Measurements from ENCODE around the gene BCL7B. TPM values are rescaled to one million over a fixed set of nuclear protein-coding genes. Genes with fewer than 3 reads are reported as not detected.
"Not testable (repeated sequence)": the region's sequence is repeated elsewhere in the genome, so short reads cannot be mapped to it uniquely, and the experiment has no call there.

Gene BCL7B
- total RNA-seq, 1 experiment from 2014 or later, result 37.4 TPM

- no peak for DNase-seq (ENCODE audit: low spot score)
Measured at GRCh38 chr7:73496626-73497025, 60.9 kb downstream of the BCL7B start.

GRCh38 chr7:73495507-73495906, 62.0 kb downstream of the BCL7B start:
- not testable (repeated sequence) for DNase-seq (ENCODE audit: low spot score)

- no peak for DNase-seq (ENCODE audit: low spot score)
Measured at GRCh38 chr7:73489976-73490375, 67.5 kb downstream of the BCL7B start.

GRCh38 chr7:73487486-73487885, 70.0 kb downstream of the BCL7B start:
- no peak for DNase-seq (ENCODE audit: low spot score)

Other genes starting within 250 kb of the BCL7B start
- 19.9 and 34.0 TPM in 2 replicates for gene NSUN5, start 248.9 kb downstream of the BCL7B start, total RNA-seq (2014; rRNA removed; shearing (Covaris generic))
- gene TRIM50, start 229.6 kb downstream of the BCL7B start, total RNA-seq (2014; rRNA removed; shearing (Covaris generic)), result not detected in 2 replicates
- gene FKBP6, start 229.5 kb downstream of the BCL7B start, total RNA-seq (2014; rRNA removed; shearing (Covaris generic)), result not detected in 2 replicates
- 0.06 and 0.08 TPM in 2 replicates for gene FZD9, start 123.9 kb downstream of the BCL7B start, total RNA-seq (2014; rRNA removed; shearing (Covaris generic))
- 68.6 and 74.8 TPM in 2 replicates for gene BAZ1B, start 35.4 kb downstream of the BCL7B start, total RNA-seq (2014; rRNA removed; shearing (Covaris generic))
- 57.0 and 68.6 TPM in 2 replicates for gene TBL2, start 20.9 kb upstream of the BCL7B start, total RNA-seq (2014; rRNA removed; shearing (Covaris generic))
- not detected in 2 replicates for gene MLXIPL, start 66.8 kb upstream of the BCL7B start, total RNA-seq (2014; rRNA removed; shearing (Covaris generic))
- 3.7 and 6.3 TPM in 2 replicates for gene VPS37D, start 110.1 kb upstream of the BCL7B start, total RNA-seq (2014; rRNA removed; shearing (Covaris generic))
- 2.0 and 2.7 TPM in 2 replicates for gene DNAJC30, start 125.8 kb upstream of the BCL7B start, total RNA-seq (2014; rRNA removed; shearing (Covaris generic))
- 31.9 and 80.5 TPM in 2 replicates for gene BUD23, start 125.9 kb upstream of the BCL7B start, total RNA-seq (2014; rRNA removed; shearing (Covaris generic))
- gene STX1A, start 162.0 kb upstream of the BCL7B start, total RNA-seq (2014; rRNA removed; shearing (Covaris generic)), result 3.5 and 12.1 TPM in 2 replicates
- 25.8 and 37.7 TPM in 2 replicates for gene ABHD11, start 181.1 kb upstream of the BCL7B start, total RNA-seq (2014; rRNA removed; shearing (Covaris generic))
- gene CLDN3, start 212.6 kb upstream of the BCL7B start, total RNA-seq (2014; rRNA removed; shearing (Covaris generic)), result not detected in 2 replicates

Measured in H4 (cell line).